CD14-positive monocyte (primary cell): ENCODE results near the gene PRRC2A. TPM values are rescaled to one million over a fixed set of nuclear protein-coding genes. Genes with fewer than 3 reads are reported as not detected.
A peak's percentile ranks its signal among the peaks of the same experiment; 100 is the strongest.
"Not testable (repeated sequence)": the region's sequence is repeated elsewhere in the genome, so short reads cannot be mapped to it uniquely, and the experiment has no call there.

Experiments
- DNase-seq, 3 donors: peaks; one replicate each; pipeline ENCODE4 v3.0.0-alpha.2; 2011 to 2022
- H2AFZ ChIP-seq: 2 replicates; pipeline ENCODE4 v1.6.0; 2012; ENCODE audit warnings: mild to moderate bottlenecking, low read depth, low read length, inconsistent platforms; ENCODE audit not compliant: insufficient read depth, poor library complexity, severe bottlenecking
- H3K27ac ChIP-seq, 2 donors: 1 replicate in 1 of 2; 2 replicates in 1 of 2; pipeline ENCODE4 v1.5.1; 2012 to 2013; ENCODE audit warnings: low read length in 2 of 2, control low read depth in 1 of 2, inconsistent platforms in 1 of 2, low read depth in 1 of 2, mild to moderate bottlenecking in 1 of 2
- H3K27me3 ChIP-seq, 2 donors: one replicate each; pipeline versions ENCODE4 v1.6.0 to v1.6.1; 2011 to 2013; ENCODE audit warnings: low read length in 2 of 2; ENCODE audit not compliant: control insufficient read depth in 2 of 2, insufficient read depth in 2 of 2
- H3K36me3 ChIP-seq, 2 donors: replicated peaks in 1 of 2; 1 replicate in 1 of 2; 2 replicates in 1 of 2; pipeline versions ENCODE4 v1.5.1 to v1.6.1; 2012 to 2013; ENCODE audit warnings: low read length in 2 of 2, control low read depth in 1 of 2, inconsistent platforms in 1 of 2, mild to moderate bottlenecking in 1 of 2; ENCODE audit not compliant: insufficient read depth in 2 of 2, control insufficient read depth in 1 of 2
- H3K4me1 ChIP-seq, 2 donors: 1 replicate in 1 of 2; 2 replicates in 1 of 2; pipeline versions ENCODE4 v1.5.1 to v1.6.1; 2012 to 2013; ENCODE audit warnings: low read length in 2 of 2, control low read depth in 1 of 2, inconsistent platforms in 1 of 2, mild to moderate bottlenecking in 1 of 2, moderate library complexity in 1 of 2; ENCODE audit not compliant: insufficient read depth in 2 of 2, control insufficient read depth in 1 of 2
- H3K4me2 ChIP-seq: replicated peaks from 2 replicates; pipeline ENCODE3; 2012; ENCODE audit warnings: low read length, moderate library complexity, mild to moderate bottlenecking; ENCODE audit not compliant: poor library complexity, severe bottlenecking; ENCODE audit errors: extremely low read depth
- H3K4me3 ChIP-seq, 3 experiments: fragments of 200-600 bp in 1 of 3; sonication (generic) in 1 of 3; replicated peaks in 1 of 3; 1 replicate in 2 of 3; 2 replicates in 1 of 3; pipeline ENCODE4 v1.5.1; 2011 to 2013; ENCODE audit warnings: low read length in 3 of 3, mild to moderate bottlenecking in 3 of 3, control low read depth in 2 of 3, low read depth in 2 of 3, inconsistent platforms in 1 of 3, moderate library complexity in 1 of 3
- H3K79me2 ChIP-seq: 2 replicates; pipeline ENCODE4 v1.6.0; 2012; ENCODE audit warnings: mild to moderate bottlenecking, control low read depth, inconsistent platforms, low read length, moderate library complexity; ENCODE audit not compliant: insufficient read depth
- H3K9ac ChIP-seq: 2 replicates; pipeline ENCODE4 v1.6.0; 2017; ENCODE audit warnings: low read length, mild to moderate bottlenecking; ENCODE audit not compliant: insufficient read depth, poor library complexity, severe bottlenecking
- H3K9me3 ChIP-seq, 2 donors: replicated peaks in 1 of 2; 1 replicate in 1 of 2; 2 replicates in 1 of 2; pipeline versions ENCODE4 v1.5.1 to v1.6.1; 2012 to 2013; ENCODE audit warnings: low read length in 2 of 2, control low read depth in 1 of 2; ENCODE audit not compliant: control insufficient read depth in 1 of 2, insufficient read depth in 1 of 2
- H4K20me1 ChIP-seq: 2 replicates; pipeline ENCODE4 v1.6.0; 2012; ENCODE audit warnings: mild to moderate bottlenecking, low read length, control low read depth, moderate library complexity; ENCODE audit not compliant: insufficient read depth
- H3K27ac Mint-ChIP-seq, 7 donors: one replicate each; pipeline ENCODE4 v1.8.0; 2020; ENCODE audit warnings: mild to moderate bottlenecking in 7 of 7, mixed read lengths in 7 of 7, moderate library complexity in 6 of 7, inconsistent platforms in 2 of 7
- H3K27me3 Mint-ChIP-seq, 3 donors: one replicate each; pipeline ENCODE4 v1.8.0; 2021 to 2022; ENCODE audit warnings: low read depth in 3 of 3, mild to moderate bottlenecking in 3 of 3, mixed read lengths in 3 of 3, moderate library complexity in 3 of 3, inconsistent platforms in 1 of 3
- H3K36me3 Mint-ChIP-seq, 2 donors: one replicate each; pipeline ENCODE4 v1.8.0; 2020; ENCODE audit warnings: mixed read lengths in 2 of 2, inconsistent platforms in 1 of 2, mild to moderate bottlenecking in 1 of 2
- H3K4me1 Mint-ChIP-seq: one replicate; pipeline ENCODE4 v1.8.0; 2020; ENCODE audit warnings: mild to moderate bottlenecking, mixed read lengths
- H3K4me3 Mint-ChIP-seq, 2 donors: one replicate each; pipeline ENCODE4 v1.8.0; 2020; ENCODE audit warnings: mild to moderate bottlenecking in 2 of 2, mixed read lengths in 2 of 2, moderate library complexity in 1 of 2
- H3K9me3 Mint-ChIP-seq, 7 donors: one replicate each; pipeline ENCODE4 v1.8.0; 2020 to 2022; ENCODE audit warnings: mixed read lengths in 7 of 7, mild to moderate bottlenecking in 6 of 7, moderate library complexity in 6 of 7, inconsistent platforms in 2 of 7
- CTCF ChIP-seq: fragments of 200-600 bp; IDR thresholded peaks from one replicate; pipeline ENCODE4 v1.8.0; 2022; ENCODE audit warnings: antibody characterized with exemption, mild to moderate bottlenecking
- WGBS: methylation state at CpG from one replicate; pipeline ENCODE4 v1.1.5; 2013; ENCODE audit warnings: missing lambda C conversion rate; ENCODE audit not compliant: insufficient coverage; 5-methylcytosine and 5-hydroxymethylcytosine counted together
- intact Hi-C, 2 donors: fragments of 100-400 bp; cut with micrococcal nuclease; formaldehyde crosslinking; loops; one replicate each; pipeline versions ENCODE4 v1.15.0 to v1.15.1; 2023
- polyA plus RNA-seq, 3 donors: library from polyadenylated mRNA; depleted of rRNA in 1 of 3; unstranded in 2 of 3; stranded (reverse) in 1 of 3; fragments of 300-500 nt in 2 of 3; fragments of >200 nt in 1 of 3; fragmentation: Illumina TruSeq in 2 of 3; gene quantifications; 1 replicate in 2 of 3; 2 replicates in 1 of 3; pipeline ENCODE4 v1.2.3, GENCODE V29; 2012 to 2021

The PRRC2A gene
- polyA plus RNA-seq, 3 donors: 1.2 to 76.7 (median 2.3) TPM

DNA sequence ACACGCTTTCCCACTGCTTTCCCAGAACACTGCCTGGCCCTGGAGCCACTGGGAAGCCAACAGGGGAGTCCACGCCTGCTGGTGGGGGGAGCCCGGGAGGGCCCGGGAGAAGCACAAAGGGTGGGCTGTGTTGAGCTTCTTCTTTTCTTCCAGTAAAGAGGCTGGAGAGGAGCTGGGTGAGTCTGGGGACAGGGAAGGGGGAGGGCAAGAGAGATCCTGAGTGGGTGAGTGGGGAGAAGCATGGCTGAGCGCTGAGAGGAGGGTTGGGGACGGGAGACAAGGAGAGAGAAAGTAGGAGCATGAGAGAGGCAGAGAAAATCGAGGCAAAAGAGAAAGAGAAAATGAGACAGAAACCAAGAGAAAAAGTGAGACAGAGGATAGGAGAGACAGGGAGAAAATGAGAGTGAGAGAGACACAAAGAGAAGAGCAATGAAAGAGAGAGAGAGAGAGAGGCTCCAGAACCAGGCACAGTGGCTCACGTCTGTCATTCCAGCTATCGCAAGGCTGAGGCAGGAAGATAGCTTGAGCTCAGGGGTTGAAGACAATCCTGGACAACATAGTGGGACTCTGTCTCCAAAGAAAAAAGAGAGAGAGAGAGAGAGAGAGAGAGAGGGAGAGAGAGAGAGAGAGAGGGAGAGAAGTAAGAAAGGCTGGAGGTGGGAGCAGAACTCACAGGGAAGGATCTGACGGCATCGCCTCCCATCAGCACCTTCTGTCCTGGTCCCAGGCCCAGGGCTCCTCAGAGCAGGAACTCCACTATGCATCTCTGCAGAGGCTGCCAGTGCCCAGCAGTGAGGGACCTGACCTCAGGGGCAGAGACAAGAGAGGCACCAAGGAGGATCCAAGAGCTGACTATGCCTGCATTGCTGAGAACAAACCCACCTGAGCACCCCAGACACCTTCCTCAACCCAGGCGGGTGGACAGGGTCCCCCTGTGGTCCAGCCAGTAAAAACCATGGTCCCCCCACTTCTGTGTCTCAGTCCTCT, 32.4 kb upstream of the PRRC2A start:
- Histone ChIP-seq H3K36me3 (peaks cover 12 to 23% of the 10 kb centered on the region in 2 donors), H3K4me3 (peak overlapping the region; percentile 61 to 98 (median 92)), H3K4me1 (peaks cover 61 to 77% of the 10 kb centered on the region in 2 donors), H3K9ac (peak overlapping the region; percentile 73), H3K4me2 (peak overlapping the region; percentile 99), H3K27me3 (no peaks in the 10 kb centered on the region), H3K79me2 (peaks cover 52% of the 10 kb centered on the region), H4K20me1 (peaks cover 34% of the 10 kb centered on the region), H3K27ac (peak overlapping the region; percentile 80 to 85), H2AFZ (peak overlapping the region; percentile 31), H3K9me3 (no peaks in the 10 kb centered on the region)
- intact Hi-C loops: loop anchor here in 1 of 2 donors (2.0 kb wide), 1 partner anchor 29 kb away; no protein-coding TSS in a partner anchor
- H3K27me3 Mint-ChIP-seq: peaks cover 0 to 6% (median 3%) of the 10 kb centered on the region in 3 donors
- 22% methylated on average over 11 of the region's 12 CpGs for WGBS
- peak overlapping the region; percentile 72 to 97 (median 91) for H3K27ac Mint-ChIP-seq
- H3K4me1 Mint-ChIP-seq: peaks cover 80% of the 10 kb centered on the region
- peaks cover 0 to 4% (median 0%) of the 10 kb centered on the region in 7 donors for H3K9me3 Mint-ChIP-seq
- DNase-seq: peak in 1 of 3 donors; percentile 8
- TF ChIP-seq CTCF: no peak
- H3K36me3 Mint-ChIP-seq: peaks cover 32 to 33% of the 10 kb centered on the region in 2 donors
- H3K4me3 Mint-ChIP-seq: peak overlapping the region; percentile 97 to 98

GRCh38 chr6:31588871-31589650, 31.5 kb upstream of the PRRC2A start:
- Histone ChIP-seq H3K9me3 (no peaks in the 10 kb centered on the region), H3K4me2 (peak overlapping the region; percentile 99), H4K20me1 (peaks cover 34% of the 10 kb centered on the region), H2AFZ (no peak overlapping the region), H3K27me3 (no peaks in the 10 kb centered on the region), H3K79me2 (peaks cover 43% of the 10 kb centered on the region), H3K4me3 (peak overlapping the region in 2 of 3 experiments; percentile 61 to 98), H3K4me1 (peaks cover 52 to 69% of the 10 kb centered on the region in 2 donors), H3K27ac (peak overlapping the region in 1 of 2 donors; percentile 85), H3K36me3 (peaks cover 12 to 23% of the 10 kb centered on the region in 2 donors), H3K9ac (peak overlapping the region; percentile 73)
- peaks cover 0 to 6% (median 3%) of the 10 kb centered on the region in 3 donors for H3K27me3 Mint-ChIP-seq
- TF ChIP-seq CTCF: no peak
- peaks cover 0 to 4% (median 0%) of the 10 kb centered on the region in 7 donors for H3K9me3 Mint-ChIP-seq
- peaks cover 73% of the 10 kb centered on the region for H3K4me1 Mint-ChIP-seq
- H3K27ac Mint-ChIP-seq: peak overlapping the region; percentile 62 to 97 (median 79)
- DNase-seq: no peak
- WGBS: 30% methylated on average over 3 of the region's 9 CpGs
- intact Hi-C loops: no loop called here
- H3K36me3 Mint-ChIP-seq: peaks cover 32% of the 10 kb centered on the region in 2 donors
- peak overlapping the region; percentile 71 to 77 for H3K4me3 Mint-ChIP-seq

- H3K9ac ChIP-seq, H3K27me3 ChIP-seq, H3K4me3 Mint-ChIP-seq, H3K27ac ChIP-seq, H2AFZ ChIP-seq, H3K9me3 ChIP-seq, H3K27me3 Mint-ChIP-seq, H3K4me3 ChIP-seq, DNase-seq, H3K4me2 ChIP-seq, intact Hi-C loops, H3K9me3 Mint-ChIP-seq: not testable (repeated sequence)
- Histone ChIP-seq H3K36me3 (peaks cover 12 to 23% of the 10 kb centered on the region in 2 donors), H3K4me1 (peaks cover 36 to 61% of the 10 kb centered on the region in 2 donors), H4K20me1 (peaks cover 34% of the 10 kb centered on the region), H3K79me2 (peaks cover 36% of the 10 kb centered on the region)
- WGBS: 80% methylated on average over 4 of the region's 5 CpGs
- Mint-ChIP-seq H3K4me1 (peaks cover 62% of the 10 kb centered on the region), H3K36me3 (peaks cover 32% of the 10 kb centered on the region in 2 donors), H3K27ac (peak overlapping the region in 4 of 7 donors; percentile 37 to 79 (median 55))
These were observed 29.8 kb upstream of the PRRC2A start for GRCh38 chr6:31590691-31591090.
